Myocyte (in vitro differentiated cells): Measurements from ENCODE around the gene MKX. TPM values are rescaled to one million over a fixed set of nuclear protein-coding genes. Genes with fewer than 3 reads are reported as not detected.

ENCODE experiments used
- DNase-seq: peaks from one replicate; pipeline ENCODE4 v3.0.0-alpha.2; 2012; ENCODE audit warnings: low read depth
- polyA plus RNA-seq: library from polyadenylated mRNA; unstranded; fragments of >200 nt; gene quantifications from one replicate; pipeline ENCODE4 v1.2.1, GENCODE V29; 2012; ENCODE audit warnings: missing spikeins
- total RNA-seq: library from RNA; depleted of rRNA; stranded (reverse); fragments of >200 nt; gene quantifications from 2 replicates; pipeline ENCODE4 v1.2.3, GENCODE V29; 2014

MKX gene, protein sequence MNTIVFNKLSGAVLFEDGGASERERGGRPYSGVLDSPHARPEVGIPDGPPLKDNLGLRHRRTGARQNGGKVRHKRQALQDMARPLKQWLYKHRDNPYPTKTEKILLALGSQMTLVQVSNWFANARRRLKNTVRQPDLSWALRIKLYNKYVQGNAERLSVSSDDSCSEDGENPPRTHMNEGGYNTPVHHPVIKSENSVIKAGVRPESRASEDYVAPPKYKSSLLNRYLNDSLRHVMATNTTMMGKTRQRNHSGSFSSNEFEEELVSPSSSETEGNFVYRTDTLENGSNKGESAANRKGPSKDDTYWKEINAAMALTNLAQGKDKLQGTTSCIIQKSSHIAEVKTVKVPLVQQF
- 0.35 and 0.83 TPM in 2 replicates for total RNA-seq
- 6.4 TPM for polyA plus RNA-seq

DNA sequence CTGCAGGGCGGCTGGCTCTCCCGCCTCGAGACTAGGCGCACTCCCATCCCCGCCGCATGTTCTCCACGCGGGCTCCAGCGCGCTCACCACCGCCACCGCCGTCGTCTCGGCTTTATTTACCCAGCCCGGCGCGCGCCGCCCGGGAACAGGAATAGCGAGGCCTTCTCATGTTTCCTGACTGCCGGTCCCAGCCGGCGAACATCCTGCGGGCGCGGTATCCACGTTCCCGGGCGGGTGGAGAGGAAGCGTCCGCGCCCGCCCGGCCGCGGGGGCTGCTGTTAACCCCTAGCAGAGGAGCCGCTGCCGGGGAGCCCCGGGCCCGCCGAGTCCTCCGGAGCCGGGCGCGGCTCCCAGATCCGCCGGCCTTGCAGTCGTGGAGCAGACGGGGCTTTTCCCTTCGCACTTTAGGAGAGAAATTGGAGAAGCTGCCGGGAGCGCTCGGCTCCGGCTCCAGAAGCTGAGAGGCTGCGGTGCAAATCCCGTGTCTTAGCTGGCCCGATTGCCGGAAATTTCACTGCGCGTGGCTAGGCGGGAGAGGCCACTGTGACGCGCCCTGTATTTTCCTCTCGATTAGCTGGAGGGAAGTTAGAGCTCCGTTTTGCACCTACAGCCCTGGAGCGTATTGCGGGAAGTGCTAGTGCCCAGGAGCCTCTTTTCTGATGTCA lies at the start of gene MKX:
TSS of gene MKX (minus strand) at position 88 of the 665 bp plus-strand sequence. CDS start 2,404 bp downstream, outside the sequence.
- peak; percentile 52 for DNase-seq

DNA sequence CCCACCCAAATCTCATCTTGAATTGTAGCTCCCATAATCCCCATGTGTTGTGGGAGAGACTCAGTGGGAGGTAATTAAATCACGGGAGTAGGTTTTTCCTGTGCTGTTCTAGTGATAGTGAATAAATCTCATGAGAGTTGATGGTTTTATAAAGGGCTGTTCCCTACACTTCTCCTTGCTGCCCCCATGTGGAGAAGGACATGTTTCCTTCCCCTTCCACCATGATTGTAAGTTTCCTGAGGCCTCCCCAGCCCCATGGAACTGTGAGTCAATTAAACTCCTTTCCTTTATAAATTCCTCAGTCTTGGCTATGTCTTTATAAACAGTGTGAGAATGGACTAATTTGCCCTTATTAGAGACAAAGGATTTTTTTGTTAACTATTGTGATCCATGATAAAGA lies 48.5 kb upstream of the MKX start:
- peak; percentile 40 for DNase-seq

DNA sequence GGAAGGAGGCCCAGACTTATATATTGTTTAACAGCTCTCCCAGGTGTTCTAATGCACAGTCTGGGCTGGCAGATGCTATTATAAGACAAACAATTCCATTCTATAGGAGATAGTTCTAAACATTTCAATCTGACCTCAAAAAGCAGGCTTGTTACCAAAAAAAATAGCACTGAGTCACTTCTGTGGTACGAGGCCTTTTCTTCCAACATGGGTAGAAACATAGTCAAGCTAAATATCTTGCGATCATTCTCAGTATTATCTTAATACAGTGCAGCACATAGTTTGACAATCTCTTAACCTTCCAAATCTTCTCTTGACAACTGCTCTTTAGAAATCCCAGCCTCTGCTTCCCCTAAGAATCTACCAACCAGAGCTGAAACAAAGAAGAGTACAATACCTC lies 46.6 kb upstream of the MKX start:
- DNase-seq = no peak

DNA sequence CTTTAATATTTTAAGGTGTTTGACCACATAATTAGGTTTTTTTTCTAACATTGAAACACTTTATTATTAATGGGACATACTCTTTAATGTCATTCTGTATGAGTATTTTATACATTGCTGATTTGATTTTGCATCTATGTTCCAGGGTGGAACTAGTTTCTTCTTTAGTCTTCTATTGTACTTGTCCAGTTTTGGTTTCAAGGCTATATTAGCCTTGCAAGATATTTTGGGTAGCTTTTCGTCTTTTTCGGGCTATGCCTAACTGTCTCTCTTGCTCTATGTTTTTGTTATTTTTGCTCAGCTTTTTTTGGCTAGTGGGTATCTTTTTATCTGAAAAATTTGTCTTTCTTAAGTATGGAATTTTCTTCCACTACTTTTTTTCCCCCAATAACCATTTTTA lies 38.7 kb upstream of the MKX start:
- no peak for DNase-seq

DNA sequence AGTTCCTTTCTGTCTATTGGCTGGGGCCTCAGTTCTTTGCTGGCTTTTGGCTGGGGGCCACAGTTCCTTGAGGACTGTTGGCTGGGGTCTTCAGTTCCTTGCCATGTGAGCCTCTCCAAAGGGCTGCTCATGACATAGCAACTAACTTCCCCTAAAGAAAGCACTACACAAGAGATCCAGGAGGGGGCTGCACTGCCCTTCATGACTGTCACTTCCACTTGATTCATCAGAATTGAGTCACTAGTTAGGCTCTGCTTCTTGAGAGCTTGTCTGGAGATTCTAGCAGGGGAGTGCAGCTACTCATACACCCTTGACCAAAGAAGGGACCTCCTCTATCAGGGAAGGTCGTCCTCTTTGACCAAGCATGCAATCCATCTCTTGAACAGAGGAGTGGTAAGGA lies 38.0 kb upstream of the MKX start:
- DNase-seq = peak; percentile 32

DNA sequence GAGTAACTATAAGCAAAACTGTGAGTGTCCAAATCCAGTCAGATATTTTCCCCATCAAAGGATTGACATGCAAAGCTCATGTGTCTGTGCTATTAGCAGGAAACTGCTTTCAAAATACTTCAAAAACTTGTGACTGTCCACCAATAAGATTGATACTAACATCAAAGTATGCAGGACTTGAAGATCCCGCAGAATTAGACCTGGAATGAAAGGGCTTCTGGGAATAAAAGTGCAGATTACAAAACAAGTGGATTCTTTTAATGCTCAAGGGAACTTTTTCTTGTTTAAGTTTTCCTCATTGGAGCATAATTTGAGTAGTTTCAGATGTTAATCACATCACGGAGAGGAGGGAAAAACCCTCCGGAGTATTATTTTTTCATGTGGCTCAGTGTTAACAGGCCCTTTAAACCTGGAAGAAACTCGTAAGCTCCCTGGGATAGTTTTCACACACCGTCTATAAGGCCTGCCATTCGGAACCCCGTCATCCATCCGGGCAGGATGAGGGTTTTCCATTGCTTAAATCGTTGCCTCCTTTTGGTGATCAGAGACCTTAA lies 33.9 kb upstream of the MKX start:
- DNase-seq = no peak

DNA sequence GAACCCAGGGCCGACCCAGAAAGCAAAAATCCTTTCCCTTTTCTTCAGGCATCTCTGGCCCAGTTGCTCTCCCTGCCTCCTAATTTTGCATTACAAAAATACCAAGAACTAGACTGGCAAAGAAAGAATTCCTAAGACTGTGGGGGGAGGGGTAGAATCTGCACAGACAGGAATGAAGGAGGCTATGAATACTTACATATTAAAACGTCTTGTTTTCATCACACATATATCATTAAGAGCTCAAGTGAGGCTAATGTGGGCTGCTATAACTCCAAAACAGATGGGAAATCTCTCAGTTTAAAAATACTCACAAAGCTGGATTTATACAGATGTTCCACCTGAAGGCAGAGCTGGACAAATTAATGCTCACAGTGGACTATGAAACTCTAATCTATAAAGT lies 29.2 kb upstream of the MKX start:
- DNase-seq = no peak

DNA sequence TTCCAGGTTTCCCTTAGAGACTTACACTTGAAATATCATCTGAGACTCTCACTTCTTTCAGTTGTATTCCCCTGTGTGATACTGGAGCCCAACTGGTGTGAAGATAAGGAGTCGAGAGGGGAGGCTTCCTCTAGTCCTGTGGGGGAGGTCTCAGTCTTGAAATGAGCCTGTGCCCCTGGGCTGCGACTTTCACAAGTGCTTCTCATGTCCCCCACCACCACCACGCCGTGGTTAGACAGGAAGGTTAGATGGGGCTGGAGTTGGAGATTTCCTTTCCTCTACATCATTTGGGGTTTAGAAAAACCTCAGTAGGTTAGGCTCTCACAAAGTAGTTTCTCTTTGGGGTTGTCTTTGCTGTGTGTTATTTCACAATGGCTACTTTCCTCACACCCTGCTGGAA lies 25.6 kb upstream of the MKX start:
- DNase-seq = no peak

DNA sequence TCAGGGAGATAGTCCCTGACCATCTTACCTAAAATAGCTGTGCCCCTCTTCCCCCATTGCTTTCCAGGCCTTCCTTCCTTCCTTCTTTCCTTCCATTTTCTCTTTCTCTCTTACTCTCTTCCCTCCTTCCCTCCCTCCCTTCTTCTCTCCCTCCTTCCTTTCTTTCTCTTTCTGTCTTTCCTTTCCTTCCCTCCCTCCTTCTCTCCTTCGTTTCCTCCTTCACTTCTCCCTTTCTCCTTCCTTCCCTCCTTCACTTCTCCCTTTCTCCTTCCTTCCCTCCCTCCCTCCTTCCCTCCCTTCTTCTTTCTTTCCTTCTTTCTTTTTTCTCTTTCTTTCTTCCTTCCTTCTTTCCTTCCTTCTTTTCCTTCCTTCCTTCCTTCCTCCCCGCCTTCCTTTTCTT lies 24.6 kb upstream of the MKX start:
- DNase-seq = no peak

DNA sequence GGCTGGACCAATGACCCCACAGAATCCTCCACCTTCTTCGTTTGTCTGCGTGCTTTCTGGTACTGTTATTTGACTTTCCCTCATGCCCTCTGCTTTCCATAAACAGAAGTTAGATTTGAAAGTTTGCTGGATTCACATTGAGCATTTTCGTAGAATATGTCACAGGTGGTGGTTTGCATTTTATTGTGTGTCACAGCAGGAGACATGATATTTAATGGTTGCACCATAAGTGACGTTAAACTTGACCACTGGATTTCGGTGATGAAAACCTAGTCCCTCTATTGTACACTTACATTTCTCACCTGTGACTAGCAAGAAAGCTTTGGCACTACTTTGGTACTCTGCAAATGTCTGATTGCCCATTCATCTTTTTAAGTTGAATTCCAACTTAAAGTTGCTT lies 15.2 kb upstream of the MKX start:
- no peak for DNase-seq

DNA sequence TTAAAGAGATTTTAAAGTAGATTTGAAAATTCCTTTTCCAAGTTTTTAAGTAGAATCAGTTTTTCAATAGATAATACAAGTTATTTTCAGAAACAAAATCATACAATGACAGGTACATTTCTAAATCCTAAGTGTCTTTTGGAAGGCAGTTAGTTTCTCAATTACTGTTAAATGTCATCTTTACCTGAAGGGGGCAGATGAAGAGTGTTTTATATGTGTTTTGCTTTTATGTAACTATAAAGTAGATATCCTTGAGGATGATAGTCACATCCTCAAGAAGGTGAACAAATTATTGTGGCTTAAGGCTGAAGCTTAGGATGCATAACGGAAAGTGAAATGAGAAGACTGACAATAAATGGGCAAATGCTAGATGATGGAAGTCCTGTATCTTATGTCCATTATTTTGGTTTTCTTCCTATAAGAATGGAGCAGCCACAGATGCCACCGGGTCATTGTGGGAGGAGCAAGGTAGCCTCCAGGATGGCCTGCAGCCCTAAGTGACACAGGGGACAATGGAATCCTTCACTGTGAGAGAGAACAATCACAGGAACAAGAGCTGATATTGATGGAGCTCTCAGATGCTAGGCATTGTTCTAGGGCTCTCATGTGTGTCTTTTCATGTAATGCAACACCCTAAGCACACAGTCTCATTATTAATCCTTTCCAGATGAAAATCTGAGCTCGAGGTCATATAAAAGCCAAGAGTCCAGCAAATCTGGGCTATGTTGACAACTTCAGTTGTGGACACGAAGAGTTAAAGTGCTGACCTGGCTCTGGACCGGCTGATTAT lies 14.1 kb upstream of the MKX start:
- no peak for DNase-seq

DNA sequence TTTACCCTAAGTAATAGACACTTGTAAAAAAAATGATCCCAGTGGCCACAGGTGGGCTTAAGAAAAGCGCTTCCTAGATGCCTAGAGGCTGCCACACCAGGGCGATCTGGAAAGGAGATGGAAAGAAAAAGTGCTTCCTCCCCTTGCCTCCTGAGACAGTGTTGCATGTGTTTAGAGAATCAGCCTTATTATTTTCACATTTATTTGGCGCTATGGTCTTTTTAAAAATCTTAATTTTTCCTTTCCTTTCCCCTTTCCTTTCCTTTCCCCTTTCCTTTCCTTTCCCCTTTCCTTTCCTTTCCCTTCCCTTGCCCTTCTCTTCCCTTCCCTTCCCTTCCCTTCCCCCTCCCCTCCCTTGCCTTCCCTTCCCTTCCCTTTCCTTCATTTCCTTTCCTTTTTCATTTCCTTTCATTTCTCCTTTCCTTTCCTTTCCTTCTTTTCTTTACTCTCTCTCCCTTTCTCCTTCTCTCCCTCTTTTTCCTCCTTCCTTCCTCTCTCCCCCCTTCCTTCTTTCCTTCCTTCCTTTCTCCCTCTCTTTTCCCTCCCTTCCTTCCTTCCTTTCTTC lies 7.1 kb upstream of the MKX start:
- DNase-seq = no peak

DNA sequence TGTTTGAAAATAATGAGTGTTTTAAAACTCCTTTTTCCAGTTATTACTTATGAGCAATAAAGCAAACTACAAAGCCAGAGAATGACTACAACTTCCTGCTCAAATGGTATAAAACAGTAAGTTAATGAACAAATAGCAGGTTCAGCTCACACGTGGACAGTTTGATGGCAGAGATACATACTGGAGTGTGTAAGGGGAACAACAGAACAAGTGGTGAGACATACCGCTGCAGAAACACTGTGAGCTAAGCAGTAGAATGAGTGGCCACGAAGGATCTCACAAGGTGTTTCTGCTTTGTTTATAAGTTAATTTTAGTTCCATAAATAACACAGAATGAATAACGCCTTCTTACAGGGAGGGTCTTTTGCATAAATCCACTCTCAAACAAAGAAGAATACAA lies 3.0 kb upstream of the MKX start:
- no peak for DNase-seq

DNA sequence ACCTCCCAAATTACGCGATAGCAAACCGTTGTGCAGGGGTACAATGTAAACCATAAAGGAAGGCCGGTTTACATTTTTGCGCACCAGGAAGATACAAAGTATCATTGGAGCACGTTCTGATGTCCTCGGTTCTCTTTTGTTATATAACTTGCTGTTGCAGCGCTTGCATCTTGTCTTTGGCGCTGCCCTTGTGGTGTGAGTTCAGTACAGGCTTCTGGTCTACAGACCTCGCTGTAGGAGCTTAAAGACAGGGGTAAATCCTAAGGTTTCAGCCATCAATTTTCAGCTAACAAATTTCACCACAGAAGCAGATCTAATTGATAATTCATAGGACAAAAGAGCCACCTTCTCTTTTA lies 1.5 kb upstream of the MKX start:
- DNase-seq = no peak

DNA sequence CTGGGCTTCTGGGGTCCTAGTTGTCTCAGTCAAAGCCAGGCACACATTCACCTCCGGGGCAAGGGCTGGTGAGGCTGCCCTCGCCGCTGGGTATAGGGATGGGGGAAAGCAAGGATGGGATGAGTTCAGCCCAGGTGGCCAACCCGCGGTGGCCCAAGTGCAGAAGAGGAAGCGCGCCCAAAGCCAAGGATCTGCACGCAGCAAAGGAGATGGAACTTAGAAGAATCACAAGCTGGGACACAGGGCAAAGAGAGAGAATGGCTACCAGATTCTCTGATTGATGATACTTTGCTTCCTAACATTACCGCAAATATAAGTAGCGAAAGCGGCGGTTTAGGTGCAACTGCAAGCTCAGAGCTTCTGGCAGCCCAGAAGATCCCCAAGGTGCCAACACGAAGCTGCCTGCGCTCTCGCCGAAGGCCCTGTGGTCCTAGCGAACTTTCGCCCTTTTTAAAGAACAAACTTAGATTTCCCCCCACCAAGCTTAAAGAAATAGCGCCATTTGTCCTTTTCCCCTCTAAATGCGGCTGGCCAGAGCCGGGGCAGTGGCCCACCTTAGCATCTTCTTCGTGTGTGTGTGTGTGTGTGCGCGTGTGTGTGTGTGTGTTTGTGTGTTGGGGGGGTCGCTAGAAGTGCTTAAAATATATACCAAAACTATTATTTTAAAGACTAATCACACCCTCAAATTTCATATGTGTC lies 927 bp upstream of the MKX start:
- DNase-seq = no peak

DNA sequence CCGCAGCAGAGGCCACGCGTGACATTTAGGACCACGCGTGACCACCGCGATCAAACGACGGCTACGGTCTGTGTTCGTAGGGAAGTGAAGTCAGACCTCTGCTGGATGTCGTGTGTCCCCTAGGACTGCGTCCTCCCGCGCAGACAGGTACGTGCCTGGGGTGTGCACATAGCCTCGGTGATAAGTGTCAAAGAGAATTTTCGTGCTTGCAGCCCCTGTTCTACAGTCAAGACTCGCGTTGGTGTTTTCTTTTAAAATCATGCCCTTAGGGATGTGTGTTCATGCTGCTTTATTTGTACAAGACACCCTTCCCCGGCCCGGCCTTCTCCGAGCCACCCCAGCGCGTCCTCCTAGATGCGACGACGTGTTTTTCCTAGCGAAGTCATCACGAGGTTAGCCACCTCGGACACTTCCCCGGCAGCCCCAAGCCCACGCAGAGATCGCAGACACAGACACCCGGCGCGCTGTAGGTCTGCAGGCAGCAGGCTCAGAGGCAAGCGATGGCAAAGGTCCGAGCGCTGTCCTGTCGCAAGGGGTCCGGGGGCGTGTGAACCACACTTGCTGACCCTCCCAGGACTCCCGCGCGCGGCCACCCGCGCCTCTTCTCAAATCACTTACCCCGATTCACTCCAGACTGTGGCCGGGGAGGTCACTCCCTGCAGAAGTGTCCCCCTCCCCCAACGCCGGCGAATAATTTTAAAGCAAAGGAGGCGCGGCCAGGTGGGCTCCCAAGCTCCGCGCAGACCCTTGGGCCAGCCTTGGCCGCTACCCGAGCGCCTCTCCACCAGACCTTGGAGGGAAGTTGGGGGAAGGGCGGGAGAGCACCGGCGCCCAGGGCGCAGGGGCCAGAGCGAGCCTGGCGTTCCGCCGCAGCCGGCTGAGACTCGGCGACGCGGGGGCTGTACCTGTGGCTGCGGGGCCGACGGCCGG lies 552 bp downstream of the MKX start:
- no peak for DNase-seq

DNA sequence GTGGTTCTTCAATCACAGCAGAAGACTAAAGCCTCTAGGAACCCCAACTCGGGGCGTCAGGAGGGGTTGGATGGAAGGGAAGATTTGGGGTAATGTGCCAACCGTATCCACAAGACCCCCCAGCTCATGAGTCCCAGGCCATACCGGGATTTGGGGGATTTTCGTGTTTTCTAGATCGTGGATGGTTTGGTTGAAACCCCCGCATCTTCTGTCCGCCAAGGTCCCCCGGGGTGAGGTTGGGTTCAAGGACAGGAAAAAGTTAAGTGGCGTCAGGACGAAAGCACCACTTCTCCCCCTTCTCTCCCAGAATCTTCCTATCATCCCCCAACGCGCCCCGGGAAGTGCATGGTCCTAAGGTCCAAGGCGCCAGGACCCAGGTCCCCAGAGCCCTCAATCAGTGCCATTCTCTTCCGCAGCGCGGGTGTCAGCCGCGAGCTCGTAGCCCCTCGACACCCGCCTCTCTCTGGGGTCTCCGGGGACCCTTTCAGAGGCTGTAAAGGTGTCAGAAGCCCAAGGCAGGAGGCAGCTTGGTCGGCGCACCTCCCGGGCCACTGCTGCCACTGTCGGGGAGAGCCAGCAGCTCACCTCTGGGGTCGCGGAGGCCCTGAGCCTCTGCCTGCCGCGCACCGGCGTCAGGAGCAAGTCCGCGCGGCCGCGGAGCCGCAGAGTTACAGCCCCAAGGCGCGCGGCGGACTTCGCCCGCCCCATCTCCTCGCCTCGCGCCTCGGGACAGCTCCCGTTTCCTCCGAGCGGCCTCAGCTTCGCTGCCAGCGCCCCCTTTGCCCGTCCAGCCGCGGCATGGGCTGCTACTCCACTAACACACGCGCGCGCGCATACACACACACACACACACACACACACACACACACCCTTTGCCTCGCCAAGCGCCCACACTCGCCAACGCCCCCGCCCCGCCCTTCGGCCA lies 1.5 kb downstream of the MKX start:
- peak; percentile 30 for DNase-seq

DNA sequence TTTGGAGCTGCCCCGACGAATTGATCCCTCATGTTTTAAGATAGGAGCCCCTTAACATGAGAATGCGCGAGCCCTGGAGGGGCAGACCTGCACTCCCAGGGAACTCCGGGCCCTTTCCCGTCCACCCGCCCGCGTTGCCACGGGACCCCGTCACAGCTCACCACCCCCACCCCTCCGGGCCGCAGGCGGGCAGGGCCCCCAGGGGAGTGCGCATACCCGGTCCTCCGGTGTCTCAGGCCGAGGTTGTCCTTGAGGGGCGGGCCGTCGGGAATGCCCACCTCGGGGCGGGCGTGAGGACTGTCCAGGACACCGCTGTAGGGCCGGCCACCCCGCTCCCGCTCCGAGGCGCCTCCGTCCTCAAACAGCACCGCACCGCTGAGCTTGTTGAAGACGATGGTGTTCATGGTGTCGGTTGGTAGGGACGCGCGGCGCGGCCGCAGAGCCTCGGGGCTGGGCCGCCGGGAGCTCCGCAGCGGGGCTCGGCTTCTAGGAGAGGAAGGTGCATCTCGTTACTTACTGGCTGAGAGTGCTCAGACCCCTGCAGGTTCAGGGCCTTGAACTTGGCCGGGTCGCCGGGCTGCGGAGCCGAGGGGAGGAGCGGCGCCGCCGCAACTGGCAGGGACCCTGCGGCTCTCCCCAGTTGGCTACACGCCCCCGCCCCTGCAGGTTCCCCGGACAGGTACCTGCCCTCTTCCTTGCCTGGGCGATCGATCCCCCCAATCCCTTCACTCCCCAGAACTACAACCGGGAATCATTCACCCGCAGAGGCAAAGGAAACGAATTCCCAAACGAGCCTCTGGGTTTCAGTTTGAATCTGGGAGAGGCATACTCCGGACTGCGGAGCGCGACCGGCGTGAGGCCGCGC lies 2.4 kb downstream of the MKX start:
- DNase-seq = peak; percentile 17
